Measurements from ENCODE around the gene NR3C2. TPM values are rescaled to one million over a fixed set of nuclear protein-coding genes. Genes with fewer than 3 reads are reported as not detected.
A peak's percentile ranks its signal among the peaks of the same experiment; 100 is the strongest.

NR3C2 gene
- total and polyA plus RNA-seq, 3 experiments from 2014 or later, result 5.7 to 7.3 (median 6.3) TPM

GRCh38 chr4:148344352-148344751 lies 97.9 kb downstream of the NR3C2 start:
- Mint-ChIP-seq H3K4me3 (no peak overlapping the region), H3K36me3 (peaks cover 1 to 17% (median 4%) of the 10 kb centered on the region in 3 donors), H3K4me1 (peaks cover 27 to 50% (median 39%) of the 10 kb centered on the region in 3 donors), H3K9me3 (peaks cover 6 to 15% (median 8%) of the 10 kb centered on the region in 5 donors), H3K27me3 (peaks cover 0 to 2% of the 10 kb centered on the region in 2 donors), H3K27ac (no peak overlapping the region)
- POLR2A ChIA-PET, result no interaction called here
- H3K27me3 ChIP-seq (ENCODE audit: insufficient read depth, low read length, poor library complexity, severe bottlenecking), result no peaks in the 10 kb centered on the region
- H3K36me3 ChIP-seq (ENCODE audit: insufficient read depth, low read length), result no peaks in the 10 kb centered on the region
- no peaks in the 10 kb centered on the region for H3K4me1 ChIP-seq (ENCODE audit: insufficient read depth, low read length)
- H3K4me3 ChIP-seq (ENCODE audit: low read length), result no peak overlapping the region
- CTCF ChIA-PET, result no interaction called here
- no peaks in the 10 kb centered on the region for H3K9me3 ChIP-seq (ENCODE audit: low read length)
- H3K27ac ChIP-seq (ENCODE audit: low read depth, low read length), result no peak overlapping the region
- DNase-seq, result no peak

DNA sequence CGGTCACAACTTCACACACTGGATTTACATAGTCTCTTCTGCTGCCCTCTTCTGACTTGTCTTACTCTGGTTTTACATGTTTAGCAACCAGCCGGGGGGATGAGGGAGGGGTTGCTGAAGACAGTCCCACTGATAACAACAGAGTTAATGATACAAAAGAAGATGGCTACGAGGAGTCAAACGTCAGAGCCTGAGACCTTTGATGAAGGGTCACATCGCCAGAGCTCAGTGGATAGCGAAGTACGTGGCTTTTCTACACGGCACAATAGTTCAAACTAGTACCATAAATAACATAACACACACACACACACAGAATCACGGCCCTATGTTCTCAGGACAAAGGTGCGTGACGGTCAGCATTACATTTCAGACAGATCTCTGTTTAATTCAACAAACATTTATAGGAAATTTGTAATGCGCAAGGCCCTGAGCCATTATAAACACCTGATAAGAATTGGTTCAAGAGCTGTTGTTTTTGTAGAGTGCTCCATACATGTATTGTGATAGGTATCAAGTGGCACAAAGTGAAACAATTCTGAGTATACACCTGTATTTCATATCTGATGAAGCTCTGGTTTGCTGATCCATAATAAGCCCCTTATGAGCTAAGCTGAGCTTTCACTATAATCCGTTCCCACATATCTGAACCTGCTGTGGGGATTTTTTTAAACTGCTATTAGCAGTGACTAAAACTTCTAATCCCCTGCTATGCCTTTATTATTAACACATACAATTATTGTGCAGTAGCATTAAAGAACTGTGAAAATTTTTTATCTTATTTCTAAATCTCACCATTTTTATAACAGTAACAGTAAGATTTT lies 100.0 kb downstream of the NR3C2 start:
- H3K27ac ChIP-seq (ENCODE audit: low read depth, low read length), result no peak overlapping the region
- no peak overlapping the region for H3K4me3 Mint-ChIP-seq
- no peak overlapping the region for H3K27ac Mint-ChIP-seq
- no peaks in the 10 kb centered on the region for H3K27me3 ChIP-seq (ENCODE audit: insufficient read depth, low read length, poor library complexity, severe bottlenecking)
- peaks cover 8 to 15% (median 9%) of the 10 kb centered on the region in 5 donors for H3K9me3 Mint-ChIP-seq
- H3K4me3 ChIP-seq (ENCODE audit: low read length), result no peak overlapping the region
- H3K4me1 Mint-ChIP-seq, result peaks cover 12 to 39% (median 22%) of the 10 kb centered on the region in 3 donors
- H3K27me3 Mint-ChIP-seq, result no peaks in the 10 kb centered on the region
- no peaks in the 10 kb centered on the region for H3K9me3 ChIP-seq (ENCODE audit: low read length)
- H3K36me3 ChIP-seq (ENCODE audit: insufficient read depth, low read length), result no peaks in the 10 kb centered on the region
- H3K36me3 Mint-ChIP-seq, result peaks cover 1 to 21% (median 4%) of the 10 kb centered on the region in 3 donors
- CTCF ChIA-PET, result interaction anchor here (0.9 kb wide), 1 partner anchor 286 kb away, joined by 3 read pairs; no protein-coding TSS in a partner anchor
- no peaks in the 10 kb centered on the region for H3K4me1 ChIP-seq (ENCODE audit: insufficient read depth, low read length)
- POLR2A ChIA-PET, result no interaction called here
- no peak for DNase-seq

- Histone ChIP-seq H3K27me3 (ENCODE audit: insufficient read depth, low read length, poor library complexity, severe bottlenecking) (no peaks in the 10 kb centered on the region), H3K4me3 (ENCODE audit: low read length) (no peak overlapping the region), H3K9me3 (ENCODE audit: low read length) (no peaks in the 10 kb centered on the region), H3K36me3 (ENCODE audit: insufficient read depth, low read length) (no peaks in the 10 kb centered on the region), H3K27ac (ENCODE audit: low read depth, low read length) (no peak overlapping the region), H3K4me1 (ENCODE audit: insufficient read depth, low read length) (no peaks in the 10 kb centered on the region)
- no peak for DNase-seq
- POLR2A ChIA-PET, result no interaction called here
- Mint-ChIP-seq H3K4me1 (peaks cover 12 to 36% (median 18%) of the 10 kb centered on the region in 3 donors), H3K36me3 (peaks cover 0 to 12% (median 1%) of the 10 kb centered on the region in 3 donors), H3K4me3 (no peak overlapping the region), H3K27ac (no peak overlapping the region), H3K9me3 (peaks cover 3 to 9% (median 8%) of the 10 kb centered on the region in 5 donors), H3K27me3 (peaks cover 0 to 1% of the 10 kb centered on the region in 2 donors)
- CTCF ChIA-PET, result no interaction called here
Observed at GRCh38 chr4:148335133-148335532, 107.1 kb downstream of the NR3C2 start.

- Mint-ChIP-seq H3K27ac (no peak overlapping the region), H3K27me3 (peaks cover 0 to 1% of the 10 kb centered on the region in 2 donors), H3K4me1 (peaks cover 24 to 49% (median 24%) of the 10 kb centered on the region in 3 donors), H3K36me3 (no peaks in the 10 kb centered on the region), H3K4me3 (no peak overlapping the region), H3K9me3 (no peaks in the 10 kb centered on the region)
- H3K4me3 ChIP-seq (ENCODE audit: low read length), result no peak overlapping the region
- H3K9me3 ChIP-seq (ENCODE audit: low read length), result no peaks in the 10 kb centered on the region
- POLR2A ChIA-PET, result interaction anchor here (0.6 kb wide), 1 partner anchor 113 kb away, joined by 3 read pairs; no protein-coding TSS in a partner anchor
- no peak for DNase-seq
- CTCF ChIA-PET, result no interaction called here
- H3K36me3 ChIP-seq (ENCODE audit: insufficient read depth, low read length), result no peaks in the 10 kb centered on the region
- H3K27ac ChIP-seq (ENCODE audit: low read depth, low read length), result no peak overlapping the region
- H3K27me3 ChIP-seq (ENCODE audit: insufficient read depth, low read length, poor library complexity, severe bottlenecking), result no peaks in the 10 kb centered on the region
- no peaks in the 10 kb centered on the region for H3K4me1 ChIP-seq (ENCODE audit: insufficient read depth, low read length)
Observed at GRCh38 chr4:148333265-148333664, 108.9 kb downstream of the NR3C2 start.

DNA sequence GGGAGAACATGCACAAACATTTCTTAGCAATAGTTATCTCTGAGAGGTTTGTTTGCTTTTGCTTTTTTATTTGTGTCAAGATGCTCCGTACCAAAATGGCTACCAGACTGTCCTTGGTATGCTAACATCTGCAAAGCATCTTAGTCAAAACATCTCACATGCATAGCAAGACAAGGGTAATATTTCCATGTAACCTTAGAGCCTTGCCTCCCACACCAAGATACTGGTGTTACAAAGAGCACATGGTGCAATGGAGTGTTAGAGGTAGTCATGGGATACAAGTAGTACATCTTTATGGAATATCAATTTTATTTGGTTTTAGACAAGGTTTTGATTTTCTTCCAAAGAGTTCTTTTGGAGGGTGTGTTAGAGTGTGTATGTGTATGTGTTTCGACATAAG lies 109.7 kb downstream of the NR3C2 start:
- H3K4me1 Mint-ChIP-seq, result peaks cover 30 to 55% (median 31%) of the 10 kb centered on the region in 3 donors
- POLR2A ChIA-PET, result no interaction called here

DNA sequence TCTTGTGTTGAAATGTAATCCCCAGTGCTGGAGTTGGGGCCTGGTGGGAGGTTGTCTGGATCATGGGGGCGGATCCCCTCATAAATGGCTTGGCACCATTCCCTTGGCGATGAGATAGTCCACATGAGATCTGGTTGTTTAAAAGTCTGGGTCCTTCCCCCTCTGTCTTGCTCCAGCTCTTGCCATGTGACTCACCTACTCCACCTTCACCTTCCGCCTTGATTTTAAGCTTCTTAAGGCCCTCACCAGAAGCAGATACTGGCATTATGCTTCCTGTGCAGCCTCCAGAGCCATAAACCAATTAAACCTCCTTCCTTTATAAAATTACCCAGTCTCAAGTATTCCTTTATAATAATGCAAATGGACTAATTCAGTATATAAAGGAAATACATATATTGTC lies 111.5 kb downstream of the NR3C2 start:
- no peaks in the 10 kb centered on the region for H3K9me3 ChIP-seq (ENCODE audit: low read length)
- Mint-ChIP-seq H3K27ac (peak overlapping the region in 2 of 8 donors; percentile 42 to 70), H3K4me1 (peaks cover 35 to 51% (median 36%) of the 10 kb centered on the region in 3 donors), H3K9me3 (no peaks in the 10 kb centered on the region), H3K4me3 (no peak overlapping the region), H3K27me3 (no peaks in the 10 kb centered on the region), H3K36me3 (no peaks in the 10 kb centered on the region)
- H3K36me3 ChIP-seq (ENCODE audit: insufficient read depth, low read length), result no peaks in the 10 kb centered on the region
- H3K27me3 ChIP-seq (ENCODE audit: insufficient read depth, low read length, poor library complexity, severe bottlenecking), result no peaks in the 10 kb centered on the region
- ChIA-PET POLR2A (no interaction called here), CTCF (no interaction called here)
- no peaks in the 10 kb centered on the region for H3K4me1 ChIP-seq (ENCODE audit: insufficient read depth, low read length)
- no peak for DNase-seq
- no peak overlapping the region for H3K27ac ChIP-seq (ENCODE audit: low read depth, low read length)
- H3K4me3 ChIP-seq (ENCODE audit: low read length), result no peak overlapping the region

More for the DNA sequence above, 109.7 kb downstream of the NR3C2 start:
- Histone ChIP-seq H3K9me3 (ENCODE audit: low read length) (no peaks in the 10 kb centered on the region), H3K36me3 (ENCODE audit: insufficient read depth, low read length) (no peaks in the 10 kb centered on the region), H3K27me3 (ENCODE audit: insufficient read depth, low read length, poor library complexity, severe bottlenecking) (no peaks in the 10 kb centered on the region), H3K27ac (ENCODE audit: low read depth, low read length) (no peak overlapping the region), H3K4me3 (ENCODE audit: low read length) (no peak overlapping the region), H3K4me1 (ENCODE audit: insufficient read depth, low read length) (no peaks in the 10 kb centered on the region)
- no peak overlapping the region for H3K4me3 Mint-ChIP-seq
- H3K9me3 Mint-ChIP-seq, result no peaks in the 10 kb centered on the region
- CTCF ChIA-PET, result no interaction called here
- no peak for DNase-seq
- H3K27me3 Mint-ChIP-seq, result peaks cover 0 to 1% of the 10 kb centered on the region in 2 donors
- no peak overlapping the region for H3K27ac Mint-ChIP-seq
- H3K36me3 Mint-ChIP-seq, result no peaks in the 10 kb centered on the region

DNA sequence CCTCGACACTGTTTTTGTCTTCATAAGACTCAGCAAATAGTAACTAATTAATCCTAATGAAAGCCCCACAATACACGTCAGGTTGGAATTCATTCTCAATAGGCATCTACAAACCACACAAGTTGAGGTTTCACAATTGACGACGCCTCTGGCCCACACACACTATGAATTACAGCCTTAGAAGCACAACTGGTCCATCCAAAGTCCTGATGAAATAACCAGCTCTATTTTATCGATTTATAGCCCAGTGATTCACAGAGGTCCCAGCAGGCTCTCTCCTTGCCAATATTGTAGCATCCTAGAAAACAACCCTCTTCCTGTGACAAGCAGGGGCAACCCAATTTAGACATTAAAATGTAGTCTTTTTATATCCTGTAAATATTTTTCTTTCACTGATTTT lies 112.1 kb downstream of the NR3C2 start:
- Mint-ChIP-seq H3K4me1 (peaks cover 38 to 57% (median 40%) of the 10 kb centered on the region in 3 donors), H3K27ac (no peak overlapping the region), H3K9me3 (no peaks in the 10 kb centered on the region), H3K27me3 (no peaks in the 10 kb centered on the region), H3K36me3 (no peaks in the 10 kb centered on the region), H3K4me3 (no peak overlapping the region)
- Histone ChIP-seq H3K4me3 (ENCODE audit: low read length) (no peak overlapping the region), H3K4me1 (ENCODE audit: insufficient read depth, low read length) (no peaks in the 10 kb centered on the region), H3K27ac (ENCODE audit: low read depth, low read length) (no peak overlapping the region), H3K36me3 (ENCODE audit: insufficient read depth, low read length) (no peaks in the 10 kb centered on the region), H3K9me3 (ENCODE audit: low read length) (no peaks in the 10 kb centered on the region), H3K27me3 (ENCODE audit: insufficient read depth, low read length, poor library complexity, severe bottlenecking) (no peaks in the 10 kb centered on the region)
- ChIA-PET CTCF (no interaction called here), POLR2A (no interaction called here)
- DNase-seq, result no peak

GRCh38 chr4:148329751-148330150 lies 112.5 kb downstream of the NR3C2 start:
- Histone ChIP-seq H3K36me3 (ENCODE audit: insufficient read depth, low read length) (no peaks in the 10 kb centered on the region), H3K4me3 (ENCODE audit: low read length) (no peak overlapping the region), H3K27ac (ENCODE audit: low read depth, low read length) (no peak overlapping the region), H3K27me3 (ENCODE audit: insufficient read depth, low read length, poor library complexity, severe bottlenecking) (no peaks in the 10 kb centered on the region), H3K4me1 (ENCODE audit: insufficient read depth, low read length) (no peaks in the 10 kb centered on the region), H3K9me3 (ENCODE audit: low read length) (no peaks in the 10 kb centered on the region)
- Mint-ChIP-seq H3K4me1 (peaks cover 40 to 61% (median 42%) of the 10 kb centered on the region in 3 donors), H3K36me3 (peaks cover 0 to 1% (median 0%) of the 10 kb centered on the region in 3 donors), H3K4me3 (no peak overlapping the region), H3K9me3 (no peaks in the 10 kb centered on the region), H3K27ac (peak overlapping the region in 1 of 8 donors; percentile 56), H3K27me3 (no peaks in the 10 kb centered on the region)
- ChIA-PET CTCF (no interaction called here), POLR2A (no interaction called here)
- DNase-seq, result no peak

Measured in CD8-positive, alpha-beta memory T cell (primary cell).